Caco-2 (cell line): ENCODE measurements around the gene PLIN5. TPM values are rescaled to one million over a fixed set of nuclear protein-coding genes. Genes with fewer than 3 reads are reported as not detected.

Experiments
- BruUV-seq: library from RNA; stranded (reverse); fragments of 400-500 nt; replicated peaks from 2 replicates; lab custom pipeline; 2021; lab: Mats Ljungman, UMichigan
- CTCF ChIA-PET: fragments of 300-600 bp; sonication (Branson Sonifier 250); formaldehyde crosslinking; loops from one replicate; lab custom pipeline; 2022; ENCODE audit warnings: antibody characterized with exemption; lab: Charles Lee
- POLR2A ChIA-PET: fragments of 300-600 bp; sonication (Branson Sonifier 250); formaldehyde crosslinking; loops from one replicate; lab custom pipeline; 2022; ENCODE audit warnings: antibody characterized with exemption; lab: Charles Lee
- DNase-seq, 2 experiments: peaks; one replicate each; pipeline versions ENCODE4 v3.0.0 to v3.0.0-alpha.2; 2020 to 2022
- H3K27me3 ChIP-seq: replicated peaks from 2 replicates; pipeline ENCODE4 v1.6.0; 2011; ENCODE audit warnings: low read length; ENCODE audit not compliant: control insufficient read depth, insufficient read depth
- H3K36me3 ChIP-seq: 2 replicates; pipeline ENCODE4 v1.5.1; 2011; ENCODE audit warnings: low read length; ENCODE audit not compliant: control insufficient read depth, insufficient read depth
- H3K4me1 ChIP-seq: fragments of 250-450 bp; sonication (Bioruptor Pico); 2 replicates; pipeline ENCODE4 v1.5.1; 2020; ENCODE audit warnings: mild to moderate bottlenecking
- H3K4me3 ChIP-seq: 2 replicates; pipeline ENCODE4 v1.5.1; 2011; ENCODE audit warnings: low read depth, mild to moderate bottlenecking, control low read depth, low read length
- H3K9me3 ChIP-seq: fragments of 250-450 bp; sonication (Bioruptor Pico); 2 replicates; pipeline ENCODE4 v1.5.1; 2020; ENCODE audit warnings: mild to moderate bottlenecking, moderate library complexity
- H3K27ac Mint-ChIP-seq: one replicate; pipeline ENCODE4 v1.8.0; 2022; ENCODE audit warnings: mixed read lengths; ENCODE audit not compliant: unreplicated experiment
- H3K27me3 Mint-ChIP-seq: one replicate; pipeline ENCODE4 v1.8.0; 2022; ENCODE audit warnings: mixed read lengths; ENCODE audit not compliant: insufficient read depth, unreplicated experiment
- H3K36me3 Mint-ChIP-seq: one replicate; pipeline ENCODE4 v1.8.0; 2022; ENCODE audit warnings: mild to moderate bottlenecking, mixed read lengths; ENCODE audit not compliant: insufficient read depth, unreplicated experiment
- H3K4me1 Mint-ChIP-seq: one replicate; pipeline ENCODE4 v1.8.0; 2022; ENCODE audit warnings: low read depth, mixed read lengths; ENCODE audit not compliant: unreplicated experiment
- H3K4me3 Mint-ChIP-seq: one replicate; pipeline ENCODE4 v1.8.0; 2022; ENCODE audit warnings: mild to moderate bottlenecking, moderate library complexity, mixed read lengths; ENCODE audit not compliant: unreplicated experiment
- H3K9me3 Mint-ChIP-seq: one replicate; pipeline ENCODE4 v1.8.0; 2022; ENCODE audit warnings: mixed read lengths; ENCODE audit not compliant: unreplicated experiment
- intact Hi-C: fragments of 100-400 bp; cut with micrococcal nuclease; formaldehyde crosslinking; loops from one replicate; pipeline ENCODE4 v1.10.0; 2022; ENCODE audit not compliant: unreplicated experiment
- total RNA-seq: library from RNA; stranded (reverse); gene quantifications from 2 replicates; pipeline ENCODE4 v1.2.3, GENCODE V29; 2022
- TF ChIP-seq, protein P1 (sequence below), 2 experiments: fragments of 200-600 bp in 1 of 2; IDR thresholded peaks; 1 replicate in 1 of 2; 2 replicates in 1 of 2; pipeline versions ENCODE4 v1.5.1 to v1.8.0; 2011 to 2022; ENCODE audit warnings: antibody characterized with exemption in 1 of 2, control low read depth in 1 of 2, inconsistent platforms in 1 of 2, low read depth in 1 of 2, low read length in 1 of 2, mild to moderate bottlenecking in 1 of 2, moderate library complexity in 1 of 2; ENCODE audit not compliant: insufficient read depth in 1 of 2, severe bottlenecking in 1 of 2, unreplicated experiment in 1 of 2

Gene PLIN5
- total RNA-seq, 1 experiment from 2014 or later: 0.73 TPM

DNA sequence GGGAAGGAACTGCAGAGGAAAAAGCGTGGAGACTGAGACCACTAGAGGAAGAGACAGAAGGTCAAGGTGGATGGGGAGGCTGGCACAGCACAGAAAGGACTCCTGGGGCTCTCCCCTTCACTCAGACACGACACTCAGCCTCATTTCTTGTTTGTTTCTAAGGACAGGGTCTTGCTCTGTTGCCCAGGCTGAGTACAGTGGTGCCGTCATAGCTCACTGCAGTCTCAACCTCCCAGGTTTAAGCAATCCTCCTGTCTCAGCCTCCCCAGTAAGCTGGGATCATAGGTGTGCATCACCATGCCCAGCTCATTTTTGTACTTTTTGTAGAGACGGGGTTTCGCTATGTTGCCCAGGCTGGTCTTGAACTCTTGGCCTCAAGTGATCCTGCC lies 35.9 kb upstream of the PLIN5 start:
- no peaks in the 10 kb centered on the region for H3K27me3 ChIP-seq
- Mint-ChIP-seq H3K36me3 (no peaks in the 10 kb centered on the region), H3K4me1 (peaks cover 4% of the 10 kb centered on the region), H3K27ac (no peak overlapping the region), H3K9me3 (no peaks in the 10 kb centered on the region), H3K4me3 (no peak overlapping the region), H3K27me3 (no peaks in the 10 kb centered on the region)
- CTCF ChIA-PET: interaction anchor here (0.8 to 1.4 kb wide), 2 partner anchors 9 to 19 kb away, joined by 3 read pairs; no protein-coding TSS in a partner anchor
- TF ChIP-seq, protein P1, sequence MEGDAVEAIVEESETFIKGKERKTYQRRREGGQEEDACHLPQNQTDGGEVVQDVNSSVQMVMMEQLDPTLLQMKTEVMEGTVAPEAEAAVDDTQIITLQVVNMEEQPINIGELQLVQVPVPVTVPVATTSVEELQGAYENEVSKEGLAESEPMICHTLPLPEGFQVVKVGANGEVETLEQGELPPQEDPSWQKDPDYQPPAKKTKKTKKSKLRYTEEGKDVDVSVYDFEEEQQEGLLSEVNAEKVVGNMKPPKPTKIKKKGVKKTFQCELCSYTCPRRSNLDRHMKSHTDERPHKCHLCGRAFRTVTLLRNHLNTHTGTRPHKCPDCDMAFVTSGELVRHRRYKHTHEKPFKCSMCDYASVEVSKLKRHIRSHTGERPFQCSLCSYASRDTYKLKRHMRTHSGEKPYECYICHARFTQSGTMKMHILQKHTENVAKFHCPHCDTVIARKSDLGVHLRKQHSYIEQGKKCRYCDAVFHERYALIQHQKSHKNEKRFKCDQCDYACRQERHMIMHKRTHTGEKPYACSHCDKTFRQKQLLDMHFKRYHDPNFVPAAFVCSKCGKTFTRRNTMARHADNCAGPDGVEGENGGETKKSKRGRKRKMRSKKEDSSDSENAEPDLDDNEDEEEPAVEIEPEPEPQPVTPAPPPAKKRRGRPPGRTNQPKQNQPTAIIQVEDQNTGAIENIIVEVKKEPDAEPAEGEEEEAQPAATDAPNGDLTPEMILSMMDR (IDR thresholded peaks at IDR 0.05; ENCODE audit: insufficient read depth in 1 of 2, low read depth in 1 of 2, low read length in 1 of 2, severe bottlenecking in 1 of 2, unreplicated experiment in 1 of 2): no peak
- no peaks in the 10 kb centered on the region for H3K36me3 ChIP-seq
- no TSS peak for BruUV-seq
- intact Hi-C loops: no loop called here
- no peak for DNase-seq
- no peak overlapping the region for H3K4me3 ChIP-seq
- POLR2A ChIA-PET: interaction anchor here (0.7 kb wide), 1 partner anchor 342 kb away, joined by 4 read pairs; no protein-coding TSS in a partner anchor
- no peaks in the 10 kb centered on the region for H3K9me3 ChIP-seq
- peaks cover 8% of the 10 kb centered on the region; the same call in 1 of the 2 replicates for H3K4me1 ChIP-seq

DNA sequence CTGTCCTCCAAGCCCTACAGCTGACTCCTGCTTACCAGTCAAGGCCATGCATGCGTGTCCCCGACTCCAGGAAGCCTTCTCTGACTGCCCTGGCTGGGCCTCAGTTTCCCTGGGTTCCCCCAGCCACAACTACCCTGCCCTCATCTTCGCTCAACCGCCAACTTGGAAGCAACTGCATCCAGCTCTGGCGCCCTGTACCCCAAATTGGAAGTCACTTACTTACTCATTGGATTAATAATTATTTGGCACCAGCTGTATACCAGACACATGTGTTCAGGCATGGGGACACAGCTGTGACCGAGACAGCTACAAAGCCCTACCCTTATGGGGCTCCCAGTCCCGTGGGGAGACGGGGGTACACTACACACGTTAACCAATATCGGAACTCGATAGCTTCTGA lies 35.4 kb upstream of the PLIN5 start:
- intact Hi-C loops: no loop called here
- BruUV-seq: no TSS peak
- POLR2A ChIA-PET: interaction anchor here (0.6 to 0.7 kb wide), 2 partner anchors 22 to 343 kb away, joined by 4 to 7 read pairs; no protein-coding TSS in a partner anchor

DNA sequence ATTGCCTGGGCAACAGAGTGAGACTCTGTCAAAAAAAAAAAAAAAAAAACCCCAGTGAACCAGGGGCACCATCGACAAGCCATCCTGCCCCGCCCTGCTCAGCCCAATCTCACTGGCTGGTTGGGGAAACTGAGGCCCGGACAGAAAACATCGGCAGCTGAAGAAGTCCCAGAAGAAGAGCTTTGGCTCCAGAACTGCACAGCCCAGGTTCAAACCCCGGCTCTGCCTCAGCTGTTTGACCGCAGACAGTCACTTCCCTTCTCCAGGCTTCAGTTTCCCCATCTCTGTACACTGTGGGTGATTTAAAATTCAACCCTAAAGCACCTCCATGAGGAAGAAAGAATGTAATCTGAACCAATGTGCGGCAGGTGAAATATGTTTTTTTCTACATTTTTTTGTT lies 33.9 kb upstream of the PLIN5 start:
- no peak for DNase-seq
- H3K36me3 ChIP-seq: no peaks in the 10 kb centered on the region
- Mint-ChIP-seq H3K9me3 (no peaks in the 10 kb centered on the region), H3K36me3 (no peaks in the 10 kb centered on the region), H3K4me3 (no peak overlapping the region), H3K4me1 (no peaks in the 10 kb centered on the region), H3K27me3 (no peaks in the 10 kb centered on the region), H3K27ac (no peak overlapping the region)
- POLR2A ChIA-PET: no interaction called here
- no TSS peak for BruUV-seq
- intact Hi-C loops: loop anchor here (5.0 kb wide), 1 partner anchor 233 kb away; no protein-coding TSS in a partner anchor
- no peaks in the 10 kb centered on the region for H3K9me3 ChIP-seq
- TF ChIP-seq, protein P1 (IDR thresholded peaks at IDR 0.05; ENCODE audit: insufficient read depth in 1 of 2, low read depth in 1 of 2, low read length in 1 of 2, severe bottlenecking in 1 of 2, unreplicated experiment in 1 of 2): no peak
- no peaks in the 10 kb centered on the region for H3K4me1 ChIP-seq
- CTCF ChIA-PET: interaction anchor here (0.7 kb wide), 1 partner anchor 188 kb away, joined by 3 read pairs; no protein-coding TSS in a partner anchor
- H3K27me3 ChIP-seq: no peaks in the 10 kb centered on the region
- H3K4me3 ChIP-seq: no peak overlapping the region

More for the DNA sequence above, 35.4 kb upstream of the PLIN5 start:
- TF ChIP-seq, protein P1 (IDR thresholded peaks at IDR 0.05; ENCODE audit: insufficient read depth in 1 of 2, low read depth in 1 of 2, low read length in 1 of 2, severe bottlenecking in 1 of 2, unreplicated experiment in 1 of 2): no peak
- Mint-ChIP-seq H3K27ac (no peak overlapping the region), H3K4me3 (no peak overlapping the region), H3K36me3 (no peaks in the 10 kb centered on the region), H3K9me3 (no peaks in the 10 kb centered on the region), H3K27me3 (no peaks in the 10 kb centered on the region), H3K4me1 (no peaks in the 10 kb centered on the region)
- CTCF ChIA-PET: interaction anchor here (0.6 to 1.4 kb wide), 3 partner anchors 10 to 35 kb away, joined by 3 read pairs; no protein-coding TSS in a partner anchor
- Histone ChIP-seq H3K4me3 (no peak overlapping the region), H3K4me1 (peaks cover 4% of the 10 kb centered on the region; the same call in 1 of the 2 replicates), H3K27me3 (no peaks in the 10 kb centered on the region), H3K9me3 (no peaks in the 10 kb centered on the region), H3K36me3 (no peaks in the 10 kb centered on the region)
- DNase-seq: no peak
